Measurements from ENCODE around the gene TAF11L10. TPM values are rescaled to one million over a fixed set of nuclear protein-coding genes. Genes with fewer than 3 reads are reported as not detected.
"Not testable (repeated sequence)": the region's sequence is repeated elsewhere in the genome, so short reads cannot be mapped to it uniquely, and the experiment has no call there.

TAF11L10 gene
- total and polyA plus RNA-seq, 2 of the 8 experiments (the other 6 are each of a cell fraction or from before 2014, with no cell fraction given), result not detected

GRCh38 chr5:17631788-17632187, 34.2 kb upstream of the TAF11L10 start, which contains the start of gene TAF11L13:
TSS of gene TAF11L13 (plus strand) at chr5:17632088.
- POLR2A ChIA-PET (ENCODE audit: partially characterized antibody); FAIRE-seq: not testable (repeated sequence)

More at GRCh38 chr5:17631788-17632187, 34.2 kb upstream of the TAF11L10 start, which contains the start of gene TAF11L13:
- H3K18ac ChIP-seq (ENCODE audit: extremely low read depth, low read length); H3K9ac ChIP-seq (replicated peaks in 1 of 4; ENCODE audit: extremely low read depth in 1 of 4, low read depth in 3 of 4, low read length in 3 of 4); H3K9me3 ChIP-seq (ENCODE audit: insufficient read depth in 2 of 2, low read depth in 1 of 2, low read length in 1 of 2); H2BK5ac ChIP-seq (ENCODE audit: low read depth, low read length); H2BK12ac ChIP-seq (ENCODE audit: low read depth, low read length); H2BK15ac ChIP-seq (ENCODE audit: low read length); H3K36me3 ChIP-seq (ENCODE audit: control insufficient read depth in 2 of 4, insufficient read depth in 4 of 4, low read length in 3 of 4); H3K4me1 ChIP-seq (replicated peaks in 1 of 4; ENCODE audit: control insufficient read depth in 3 of 4, insufficient read depth in 4 of 4, low read length in 3 of 4); H4K91ac ChIP-seq (replicated peaks; ENCODE audit: insufficient read length, low read length); H3K23ac ChIP-seq (ENCODE audit: insufficient read length); H2BK120ac ChIP-seq (replicated peaks; ENCODE audit: low read depth, low read length); CTCF ChIA-PET (ENCODE audit: partially characterized antibody); H4K20me1 ChIP-seq (replicated peaks in 1 of 2; ENCODE audit: control insufficient read depth in 1 of 2, insufficient read depth in 2 of 2, low read length in 2 of 2); H2AK5ac ChIP-seq (ENCODE audit: low read depth, low read length); H3K27me3 ChIP-seq (replicated peaks in 1 of 4; ENCODE audit: control insufficient read depth in 3 of 4, extremely low read depth in 1 of 4, insufficient read depth in 3 of 4, low read length in 3 of 4); H4K5ac ChIP-seq (ENCODE audit: insufficient read length, low read depth, low read length); H3K23me2 ChIP-seq (ENCODE audit: low read depth, low read length); H2AFZ ChIP-seq (ENCODE audit: low read length); H3K79me1 ChIP-seq (ENCODE audit: low read depth, low read length); H3K4me2 ChIP-seq (ENCODE audit: insufficient read depth in 1 of 2, low read depth in 2 of 2, low read length in 2 of 2); H3K14ac ChIP-seq (ENCODE audit: insufficient read length); H3K56ac ChIP-seq (replicated peaks; ENCODE audit: insufficient read length, low read depth, low read length); H3K79me2 ChIP-seq (ENCODE audit: control insufficient read depth in 1 of 2, insufficient read depth in 2 of 2, low read length in 2 of 2); H2BK20ac ChIP-seq (ENCODE audit: low read length); H3K4ac ChIP-seq (replicated peaks; ENCODE audit: insufficient read length, low read depth, low read length); DNase-seq (ENCODE audit: low read depth in 1 of 2, low spot score in 2 of 2); H4K8ac ChIP-seq (ENCODE audit: extremely low read depth, insufficient read depth, low read length); H3K4me3 ChIP-seq (ENCODE audit: extremely low read depth in 1 of 4, insufficient read depth in 2 of 4, low read depth in 3 of 4, low read length in 4 of 4); H3K27ac ChIP-seq (ENCODE audit: low read depth, low read length): not testable (repeated sequence)
- 100% methylated on average over 5 of the region's 12 CpGs; no CpG with 5 or more reads in 1 of the 2 experiments for WGBS, 2 experiments (ENCODE audit: extremely low coverage in 1 of 2, insufficient coverage in 1 of 2, insufficient read length in 1 of 2, insufficient replicate concordance in 2 of 2, low coverage in 1 of 2, low lambda C conversion rate in 2 of 2, missing lambda C conversion rate in 1 of 2)
